Measurements from ENCODE around the gene TMEM52.
A peak's percentile ranks its signal among the peaks of the same experiment; 100 is the strongest.
"Not testable (repeated sequence)": the region's sequence is repeated elsewhere in the genome, so short reads cannot be mapped to it uniquely, and the experiment has no call there.

Gene TMEM52

GRCh38 chr1:1945782-1946393 is 26.8 kb upstream of the TMEM52 start:
- DNase-seq = no peak

GRCh38 chr1:1943834-1944570 is 24.9 kb upstream of the TMEM52 start:
- DNase-seq = peak; percentile 36 to 57

GRCh38 chr1:1942753-1943656 is 23.9 kb upstream of the TMEM52 start:
- no peak for DNase-seq

DNA sequence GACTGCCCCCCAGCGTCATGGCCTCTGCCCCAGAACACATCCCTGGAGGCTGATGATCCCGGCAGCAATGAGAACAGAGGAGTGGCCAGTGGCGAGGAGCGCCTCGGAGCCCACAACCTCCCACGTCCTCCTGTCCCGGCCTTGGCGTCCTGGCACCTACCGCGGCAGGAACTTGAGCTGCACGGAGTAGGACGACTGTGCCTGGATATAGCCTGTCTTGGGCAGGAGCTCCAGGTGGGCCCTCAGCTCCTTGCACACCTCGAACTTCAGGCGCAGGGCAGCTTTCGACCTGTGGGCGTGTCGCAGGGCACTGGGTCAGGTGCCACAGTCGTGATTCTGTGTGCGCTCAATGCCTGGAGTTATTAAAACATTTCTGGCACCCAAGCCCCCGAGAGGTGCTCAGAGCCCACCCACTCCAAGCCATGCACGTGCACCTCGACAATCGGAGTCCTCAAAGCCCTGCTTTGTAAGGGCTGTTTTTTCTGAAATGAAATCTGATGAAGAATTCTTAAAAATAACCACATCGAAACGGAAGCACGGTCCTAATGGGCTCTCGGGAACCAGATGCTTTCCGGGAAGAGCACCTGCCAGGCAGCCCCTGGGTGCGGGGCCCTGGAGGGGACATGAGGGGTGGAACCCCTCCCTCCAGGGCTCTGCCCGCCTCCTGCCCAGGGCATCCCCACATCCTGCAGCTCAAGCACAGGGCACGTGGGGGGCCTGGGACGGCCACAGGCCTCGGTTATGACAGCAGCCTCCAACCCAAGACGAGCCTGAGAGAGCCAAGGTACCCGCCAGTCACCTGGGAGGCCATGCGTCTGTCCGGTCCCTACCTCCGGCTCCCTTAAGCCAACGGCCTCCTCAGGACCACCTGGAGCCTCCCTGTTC is 23.0 kb upstream of the TMEM52 start:
- DNase-seq = no peak

- no peak for DNase-seq
Measured at GRCh38 chr1:1941211-1941841, 22.2 kb upstream of the TMEM52 start.

GRCh38 chr1:1940123-1940425 is 21.0 kb upstream of the TMEM52 start:
- DNase-seq = no peak

GRCh38 chr1:1939296-1940122 is 20.4 kb upstream of the TMEM52 start:
- no peak for DNase-seq

GRCh38 chr1:1938613-1939295 is 19.7 kb upstream of the TMEM52 start:
- DNase-seq = no peak

DNA sequence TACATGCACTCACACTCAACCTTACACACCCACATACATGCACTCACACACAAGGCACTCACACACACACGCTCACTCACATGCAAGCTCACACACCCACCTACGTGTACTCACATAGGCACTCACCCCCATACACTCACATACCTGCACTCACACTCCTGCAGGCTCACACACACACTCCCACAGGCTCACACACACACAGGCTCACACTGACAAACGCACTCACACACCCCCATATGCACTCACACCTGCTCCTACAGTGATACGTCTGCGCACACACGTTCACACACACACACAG is 19.1 kb upstream of the TMEM52 start:
- no peak for DNase-seq

- no peak for DNase-seq
Measured at GRCh38 chr1:1937549-1938275, 18.6 kb upstream of the TMEM52 start.

- no peak for DNase-seq
Measured at GRCh38 chr1:1937061-1937460, 18.0 kb upstream of the TMEM52 start.

DNA sequence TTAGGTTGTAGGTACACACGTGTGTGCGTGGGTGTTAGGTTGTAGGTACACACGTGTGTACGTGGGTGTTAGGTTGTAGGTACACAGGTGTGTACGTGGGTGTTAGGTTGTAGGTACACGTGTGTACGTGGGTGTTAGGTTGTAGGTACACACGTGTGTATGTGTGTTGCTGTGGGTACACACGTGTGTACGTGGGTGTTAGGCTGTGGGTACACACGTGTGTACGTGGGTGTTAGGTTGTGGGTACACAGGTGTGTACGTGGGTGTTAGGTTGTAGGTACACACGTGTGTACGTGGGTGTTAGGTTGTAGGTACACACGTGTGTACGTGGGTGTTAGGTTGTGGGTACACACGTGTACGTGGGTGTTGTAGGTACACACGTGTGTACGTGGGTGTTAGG is 15.8 kb upstream of the TMEM52 start:
- DNase-seq = not testable (repeated sequence)

GRCh38 chr1:1929639-1930545 is 10.8 kb upstream of the TMEM52 start:
- no peak for DNase-seq

GRCh38 chr1:1929102-1929638 is 10.1 kb upstream of the TMEM52 start:
- DNase-seq = no peak

GRCh38 chr1:1928231-1929101 is 9.4 kb upstream of the TMEM52 start:
- no peak for DNase-seq

DNA sequence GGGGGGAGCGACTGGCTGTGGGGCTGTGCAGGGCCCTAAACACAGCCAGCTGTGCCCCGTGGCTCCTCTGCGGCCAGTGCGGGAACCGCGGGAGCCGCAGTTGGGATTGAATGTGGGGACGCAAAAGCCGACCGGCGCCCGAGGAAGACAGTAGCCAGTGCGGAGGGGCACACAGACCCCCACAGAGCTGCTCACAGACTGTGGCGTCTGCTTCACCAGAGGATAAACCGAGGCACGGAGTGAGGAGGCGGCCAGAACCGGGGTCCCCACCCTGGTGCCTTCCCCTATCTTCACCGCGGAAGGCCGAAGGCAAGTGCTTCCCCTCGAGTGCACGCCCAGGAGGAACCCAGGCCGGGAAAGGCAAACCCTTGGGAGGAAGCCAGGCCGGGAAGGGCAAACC is 8.7 kb upstream of the TMEM52 start:
- DNase-seq = no peak

GRCh38 chr1:1926886-1927660 is 8.0 kb upstream of the TMEM52 start:
- DNase-seq = no peak

Measured in NCI-H524 (cell line).